HepG2 (cell line): ENCODE results near the gene DST. TPM values are rescaled to one million over a fixed set of nuclear protein-coding genes. Genes with fewer than 3 reads are reported as not detected.

Source experiments
- CCDC6 ChIP-seq: sonication (generic); formaldehyde crosslinking; IDR thresholded peaks from 2 replicates; pipeline ENCODE4 v1.8.1; 2022; ENCODE audit warnings: mild to moderate bottlenecking, missing genetic modification reagents, moderate library complexity
- CSRNP1 ChIP-seq: sonication (generic); formaldehyde crosslinking; IDR thresholded peaks from 2 replicates; pipeline ENCODE4 v1.8.1; 2023; ENCODE audit warnings: mild to moderate bottlenecking, missing genetic modification reagents
- DZIP1 ChIP-seq: sonication (generic); formaldehyde crosslinking; IDR thresholded peaks from 2 replicates; pipeline ENCODE4 v1.5.0; 2020; ENCODE audit warnings: mild to moderate bottlenecking, missing genetic modification reagents
- FOXO4 ChIP-seq: sonication (generic); formaldehyde crosslinking; conservative IDR thresholded peaks from 2 replicates; pipeline ENCODE4 v1.8.1; 2023; ENCODE audit warnings: missing genetic modification reagents
- GPN1 ChIP-seq: sonication (generic); formaldehyde crosslinking; IDR thresholded peaks from 2 replicates; pipeline ENCODE4 v1.5.1; 2020; ENCODE audit warnings: missing genetic modification reagents, borderline replicate concordance
- MATR3 ChIP-seq: sonication (generic); formaldehyde crosslinking; IDR thresholded peaks from 2 replicates; pipeline ENCODE4 v1.4.0; 2020; ENCODE audit warnings: missing genetic modification reagents
- NBN ChIP-seq: fragments of 450-650 bp; conservative IDR thresholded peaks from 2 replicates; pipeline ENCODE4 v1.6.1; 2017
- RBFOX2 ChIP-seq: fragments of 200-400 bp; formaldehyde crosslinking; IDR thresholded peaks from 2 replicates; pipeline ENCODE4 v1.6.1; 2017; ENCODE audit warnings: low read depth, mild to moderate bottlenecking, low read length
- SMAD1 ChIP-seq: sonication (generic); formaldehyde crosslinking; IDR thresholded peaks from 2 replicates; pipeline ENCODE4 v1.4.0; 2020; ENCODE audit warnings: missing genetic modification reagents, low read depth, mild to moderate bottlenecking, borderline replicate concordance
- ZBTB1 ChIP-seq: sonication (generic); formaldehyde crosslinking; IDR thresholded peaks from 2 replicates; pipeline ENCODE4 v1.4.0; 2020; ENCODE audit warnings: missing genetic modification reagents, borderline replicate concordance
- ZBTB2 ChIP-seq: sonication (generic); formaldehyde crosslinking; IDR thresholded peaks from 2 replicates; pipeline ENCODE4 v1.8.0; 2022; ENCODE audit warnings: low read depth, missing genetic modification reagents
- ZBTB7A ChIP-seq: sonication (generic); formaldehyde crosslinking; IDR thresholded peaks from 2 replicates; pipeline ENCODE4 v1.8.0; 2022; ENCODE audit warnings: mild to moderate bottlenecking, missing genetic modification reagents
- ZNF44 ChIP-seq: sonication (generic); formaldehyde crosslinking; IDR thresholded peaks from 2 replicates; pipeline ENCODE4 v1.5.1; 2020; ENCODE audit warnings: mild to moderate bottlenecking, missing genetic modification reagents
- ZNF513 ChIP-seq: sonication (generic); formaldehyde crosslinking; conservative IDR thresholded peaks from 2 replicates; pipeline ENCODE4 v1.5.0; 2020; ENCODE audit warnings: missing genetic modification reagents
- ZNF775 ChIP-seq: sonication (generic); formaldehyde crosslinking; IDR thresholded peaks from 2 replicates; pipeline ENCODE4 v1.4.0; 2020; ENCODE audit warnings: missing genetic modification reagents, mild to moderate bottlenecking, moderate library complexity, borderline replicate concordance
- ZNF883 ChIP-seq: sonication (generic); formaldehyde crosslinking; IDR thresholded peaks from 2 replicates; pipeline ENCODE4 v1.5.1; 2020; ENCODE audit warnings: mild to moderate bottlenecking, missing genetic modification reagents; ENCODE audit errors: not compliant biosample characterization
- polyA plus RNA-seq, 8 experiments: library from polyadenylated mRNA; depleted of rRNA in 3 of 8; stranded (reverse) in 7 of 8; unstranded in 1 of 8; fragments of >200 nt; fragmentation: Illumina TruSeq in 4 of 8; extraction: Trizol in 4 of 8; gene quantifications; 2 replicates each; pipeline versions ENCODE4 v1.2.1 to v1.2.3, GENCODE V29; 2011 to 2016; ENCODE audit warnings: low read depth in 4 of 8, missing spikeins in 1 of 8, mixed read lengths in 1 of 8; ENCODE audit not compliant: insufficient read depth in 1 of 8
- total RNA-seq, 5 experiments: library from RNA; depleted of rRNA; stranded (reverse); fragments of >200 nt; fragmentation: Illumina TruSeq; extraction: Trizol; gene quantifications; 2 replicates each; pipeline ENCODE4 v1.2.3, GENCODE V29; 2016; ENCODE audit warnings: low read depth in 1 of 5

The DST gene
- total and polyA plus RNA-seq, 2 of the 13 experiments (the other 11 are each of a cell fraction or from before 2014, with no cell fraction given), result 64.4 to 89.0 TPM

GRCh38 chr6:56683882-56684281 lies 41.2 kb upstream of the DST start (continued):
- TF ChIP-seq CSRNP1 (CRISPR knock-in tag), result no peak
- TF ChIP-seq ZBTB2 (CRISPR knock-in tag), result no peak
- no peak for TF ChIP-seq NBN
- TF ChIP-seq ZNF513 (CRISPR knock-in tag), result no peak
- no peak for TF ChIP-seq RBFOX2
- no peak for TF ChIP-seq SMAD1
- no peak for TF ChIP-seq ZNF883 (CRISPR knock-in tag)
- TF ChIP-seq ZNF775 (CRISPR knock-in tag), result no peak
- no peak for TF ChIP-seq GPN1 (CRISPR knock-in tag)
- TF ChIP-seq MATR3 (CRISPR knock-in tag), result no peak
- TF ChIP-seq ZBTB7A (CRISPR knock-in tag), result no peak
- no peak for TF ChIP-seq FOXO4 (CRISPR knock-in tag)
- no peak for TF ChIP-seq ZNF44 (CRISPR knock-in tag)
- TF ChIP-seq DZIP1 (CRISPR knock-in tag), result no peak
- no peak for TF ChIP-seq ZBTB1 (CRISPR knock-in tag)
- no peak for TF ChIP-seq CCDC6 (CRISPR knock-in tag)
